ENCODE measurements around the gene POLR2E. TPM values are rescaled to one million over a fixed set of nuclear protein-coding genes. Genes with fewer than 3 reads are reported as not detected.

POLR2E gene
- total RNA-seq, 1 donor from 2014 or later, result 143 TPM

- ATAC-seq, result no peak
- no peak for DNase-seq (ENCODE audit: low spot score)
Observed at GRCh38 chr19:1051791-1052190, 43.4 kb downstream of the POLR2E start.

DNA sequence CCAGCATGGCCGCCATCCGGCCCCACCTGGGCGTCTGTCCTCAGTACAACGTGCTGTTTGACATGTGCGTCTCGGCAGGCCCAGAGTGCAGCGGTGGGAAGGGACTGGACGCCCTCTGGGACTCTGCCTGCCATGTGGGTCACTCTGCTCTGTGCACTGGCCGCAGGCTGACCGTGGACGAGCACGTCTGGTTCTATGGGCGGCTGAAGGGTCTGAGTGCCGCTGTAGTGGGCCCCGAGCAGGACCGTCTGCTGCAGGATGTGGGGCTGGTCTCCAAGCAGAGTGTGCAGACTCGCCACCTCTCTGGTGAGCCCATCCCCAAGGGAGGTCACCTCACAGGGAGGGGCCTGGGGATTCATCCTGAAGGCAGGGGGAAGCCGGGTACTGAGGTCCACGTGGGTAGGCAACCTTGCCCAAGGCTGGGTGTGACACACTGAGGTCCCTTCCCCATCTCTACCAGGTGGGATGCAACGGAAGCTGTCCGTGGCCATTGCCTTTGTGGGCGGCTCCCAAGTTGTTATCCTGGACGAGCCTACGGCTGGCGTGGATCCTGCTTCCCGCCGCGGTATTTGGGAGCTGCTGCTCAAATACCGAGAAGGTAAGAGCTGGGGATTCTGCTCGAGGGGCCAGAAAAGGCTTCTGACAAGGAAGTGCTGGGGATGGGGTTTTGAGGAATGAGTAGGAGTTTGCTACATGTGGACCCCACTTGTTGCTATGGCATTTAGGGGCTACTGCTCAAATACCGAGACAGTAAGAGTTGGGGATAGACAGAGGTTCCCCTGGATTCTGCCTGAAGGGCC is 44.0 kb downstream of the POLR2E start:
- no peak for DNase-seq (ENCODE audit: low spot score)
- no peak for ATAC-seq

GRCh38 chr19:1049800-1050199 is 45.4 kb downstream of the POLR2E start:
- DNase-seq (ENCODE audit: low spot score), result no peak
- ATAC-seq, result no peak

- no peak for DNase-seq (ENCODE audit: low spot score)
- ATAC-seq, result no peak
Observed at GRCh38 chr19:1049106-1049505, 46.1 kb downstream of the POLR2E start.

DNA sequence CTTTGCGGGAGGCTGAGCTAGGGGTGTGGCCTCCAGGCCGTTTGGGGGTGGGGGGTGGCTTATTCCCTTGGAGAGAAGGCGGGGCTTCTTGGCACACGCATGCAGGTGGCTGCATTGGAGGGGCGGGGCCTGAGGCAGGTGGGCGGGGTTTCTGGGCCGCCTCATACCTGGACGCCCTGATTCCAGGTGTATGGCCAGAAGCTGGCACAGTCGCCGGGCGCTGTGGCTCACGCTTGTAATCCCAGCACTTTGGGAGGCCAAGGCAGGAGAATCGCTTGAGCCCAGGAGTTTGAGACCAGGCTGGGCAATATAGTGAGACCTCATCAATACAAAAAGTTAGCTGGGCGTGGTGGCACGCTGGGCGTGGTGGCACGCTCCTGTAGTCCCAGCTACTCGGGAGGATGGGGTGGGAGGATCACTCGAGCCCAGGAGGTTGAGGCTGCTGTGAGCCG is 47.5 kb downstream of the POLR2E start:
- no peak for ATAC-seq

GRCh38 chr19:1046836-1047695 is 48.1 kb downstream of the POLR2E start:
- DNase-seq (ENCODE audit: low spot score), result peak; percentile 48
- no peak for ATAC-seq

More for the DNA sequence above, 47.5 kb downstream of the POLR2E start:
- DNase-seq (ENCODE audit: low spot score), result no peak

DNA sequence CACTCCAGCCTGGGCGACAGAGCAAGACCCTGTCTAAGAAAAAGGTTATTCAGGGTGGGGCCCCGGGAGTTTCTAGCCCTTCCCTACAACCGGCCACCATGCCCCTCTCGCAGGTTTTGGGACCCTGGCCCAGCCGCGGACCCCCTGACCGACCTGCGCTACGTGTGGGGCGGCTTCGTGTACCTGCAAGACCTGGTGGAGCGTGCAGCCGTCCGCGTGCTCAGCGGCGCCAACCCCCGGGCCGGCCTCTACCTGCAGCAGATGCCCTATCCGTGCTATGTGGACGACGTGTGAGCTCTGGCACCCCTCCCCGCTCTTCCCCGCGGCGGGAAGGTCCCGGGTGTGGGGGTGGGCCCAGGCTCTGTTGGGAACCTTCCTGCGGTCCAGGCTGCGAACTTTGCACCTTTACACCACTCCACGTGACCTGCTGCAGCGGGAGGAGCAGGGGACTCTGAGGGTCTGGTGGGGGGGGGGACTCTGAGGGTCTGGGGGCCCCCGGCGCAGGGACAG is 49.0 kb downstream of the POLR2E start:
- ATAC-seq (no peak), DNase-seq (ENCODE audit: low spot score) (peak; percentile 46)

GRCh38 chr19:1045247-1045603 is 50.0 kb downstream of the POLR2E start:
- no peak for DNase-seq (ENCODE audit: low spot score)
- no peak for ATAC-seq

DNA sequence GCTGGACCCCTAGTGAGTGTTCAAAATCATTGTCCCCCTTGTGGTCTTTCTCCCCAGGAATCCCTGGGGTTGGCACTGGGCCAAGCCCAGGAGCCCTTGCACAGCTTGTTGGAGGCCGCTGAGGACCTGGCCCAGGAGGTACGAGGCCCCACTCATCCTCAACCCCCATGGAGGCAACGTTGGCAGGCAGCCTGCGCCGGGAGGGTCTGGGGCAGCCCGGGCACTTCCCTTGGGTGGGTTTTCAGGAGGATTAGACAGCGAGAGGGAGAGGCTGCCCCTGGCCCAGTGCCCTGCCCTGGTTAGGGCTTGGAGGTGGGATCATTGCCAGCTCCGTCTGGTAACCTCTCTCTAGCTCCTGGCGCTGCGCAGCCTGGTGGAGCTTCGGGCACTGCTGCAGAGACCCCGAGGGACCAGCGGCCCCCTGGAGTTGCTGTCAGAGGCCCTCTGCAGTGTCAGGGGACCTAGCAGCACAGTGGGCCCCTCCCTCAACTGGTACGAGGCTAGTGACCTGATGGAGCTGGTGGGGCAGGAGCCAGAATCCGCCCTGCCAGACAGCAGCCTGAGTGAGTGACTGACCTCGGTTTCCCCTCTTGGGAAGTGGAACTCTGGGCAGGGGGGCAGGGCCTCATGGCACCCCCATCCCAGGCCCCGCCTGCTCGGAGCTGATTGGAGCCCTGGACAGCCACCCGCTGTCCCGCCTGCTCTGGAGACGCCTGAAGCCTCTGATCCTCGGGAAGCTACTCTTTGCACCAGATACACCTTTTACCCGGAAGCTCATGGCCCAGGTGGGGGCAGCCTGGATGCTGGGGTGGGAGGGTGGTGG is 52.3 kb downstream of the POLR2E start:
- DNase-seq (ENCODE audit: low spot score) (no peak), ATAC-seq (no peak)

DNA sequence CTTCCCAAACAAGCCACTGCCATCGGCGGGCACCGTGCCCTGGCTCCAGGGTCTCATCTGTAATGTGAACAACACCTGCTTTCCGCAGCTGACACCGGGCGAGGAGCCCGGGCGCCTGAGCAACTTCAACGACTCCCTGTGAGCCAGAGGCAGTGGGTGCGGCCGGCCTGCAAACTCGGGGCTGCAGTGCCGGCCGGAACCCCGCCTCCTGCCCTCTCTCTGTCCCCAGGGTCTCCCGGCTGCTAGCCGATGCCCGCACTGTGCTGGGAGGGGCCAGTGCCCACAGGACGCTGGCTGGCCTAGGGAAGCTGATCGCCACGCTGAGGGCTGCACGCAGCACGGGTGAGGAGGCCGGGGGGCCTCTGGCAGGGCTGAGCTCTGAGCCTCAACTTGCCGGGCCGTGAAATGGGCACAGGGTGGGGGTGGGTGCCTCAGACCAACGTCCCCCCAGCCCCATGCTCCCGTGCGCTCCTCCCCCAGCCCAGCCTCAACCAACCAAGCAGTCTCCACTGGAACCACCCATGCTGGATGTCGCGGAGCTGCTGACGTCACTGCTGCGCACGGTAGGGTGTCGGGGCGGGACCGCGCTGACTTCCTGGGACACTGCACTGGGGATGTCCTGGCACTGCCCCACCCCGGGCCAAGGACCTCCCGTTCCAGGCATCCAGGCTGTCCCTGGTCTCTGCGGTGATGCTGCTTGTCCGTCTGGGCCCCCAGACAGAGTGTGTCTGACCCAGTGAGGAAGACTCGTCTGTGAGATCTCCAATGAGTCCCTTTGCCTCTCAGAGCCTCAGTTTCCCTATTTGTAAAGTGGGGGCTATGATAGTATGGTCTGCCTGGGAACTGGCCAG is 53.1 kb downstream of the POLR2E start:
- ATAC-seq (no peak), DNase-seq (ENCODE audit: low spot score) (no peak)

DNA sequence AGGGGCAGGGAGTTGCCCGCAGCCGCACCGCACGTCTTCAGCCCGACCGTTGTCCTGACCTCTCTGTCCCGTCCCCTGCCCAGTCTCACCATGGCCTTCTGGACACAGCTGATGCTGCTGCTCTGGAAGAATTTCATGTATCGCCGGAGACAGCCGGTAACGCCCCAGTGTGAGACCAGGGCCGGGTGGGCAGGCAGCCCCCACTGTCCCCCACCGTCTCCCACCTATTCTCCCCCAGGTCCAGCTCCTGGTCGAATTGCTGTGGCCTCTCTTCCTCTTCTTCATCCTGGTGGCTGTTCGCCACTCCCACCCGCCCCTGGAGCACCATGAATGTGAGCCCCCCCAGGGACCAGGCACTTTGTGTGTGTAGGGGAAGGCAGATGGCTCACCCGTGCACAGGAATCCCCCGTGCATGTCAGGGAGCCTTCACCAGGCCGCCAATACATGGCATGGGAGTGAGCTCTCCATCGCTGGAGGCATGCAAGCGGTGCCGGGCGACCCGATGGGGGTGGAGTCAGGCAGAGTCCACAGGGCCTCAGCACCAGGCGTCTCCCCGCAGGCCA is 53.8 kb downstream of the POLR2E start:
- no peak for DNase-seq (ENCODE audit: low spot score)
- no peak for ATAC-seq

DNA sequence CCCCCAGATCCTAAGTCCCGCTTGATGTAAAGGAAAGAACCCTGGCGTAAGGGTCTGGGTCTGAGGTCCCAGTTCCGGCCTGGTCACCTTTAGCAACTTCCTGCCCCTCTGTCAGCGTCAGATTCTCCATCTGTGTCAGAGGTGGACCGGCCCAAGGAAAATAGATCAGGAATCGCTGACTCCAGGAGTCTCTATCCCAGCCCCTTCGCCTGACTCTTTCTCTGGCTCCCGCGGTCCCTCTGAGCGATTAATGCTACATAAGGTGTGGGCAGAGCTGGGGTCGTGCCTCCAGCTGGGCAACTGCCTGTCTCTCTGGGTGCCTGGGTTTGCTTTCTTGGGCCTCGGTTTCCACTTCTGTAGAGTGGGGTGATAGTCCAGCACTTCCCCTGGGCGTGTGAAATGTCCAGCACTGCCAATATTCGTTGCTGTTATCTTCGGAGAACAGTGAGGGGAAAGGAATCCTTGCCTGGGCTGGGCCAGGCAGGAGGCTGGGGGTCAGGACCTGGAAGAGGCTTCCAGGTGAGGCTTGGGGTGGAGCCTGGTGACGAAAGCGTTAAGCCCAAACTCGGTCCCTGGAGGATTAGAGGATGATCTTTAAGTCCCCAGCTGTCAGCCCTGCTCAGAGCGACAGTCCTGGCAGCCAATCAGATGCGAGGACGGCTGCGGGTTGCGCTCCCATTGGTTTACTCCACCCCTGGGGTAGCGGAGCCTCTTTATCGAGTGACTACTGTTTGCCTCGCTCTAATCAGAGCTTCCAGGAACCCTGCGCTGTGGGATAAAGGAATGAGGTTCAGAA is 54.5 kb downstream of the POLR2E start:
- ATAC-seq, result peak; percentile 72
- peak; percentile 92 for DNase-seq (ENCODE audit: low spot score)

DNA sequence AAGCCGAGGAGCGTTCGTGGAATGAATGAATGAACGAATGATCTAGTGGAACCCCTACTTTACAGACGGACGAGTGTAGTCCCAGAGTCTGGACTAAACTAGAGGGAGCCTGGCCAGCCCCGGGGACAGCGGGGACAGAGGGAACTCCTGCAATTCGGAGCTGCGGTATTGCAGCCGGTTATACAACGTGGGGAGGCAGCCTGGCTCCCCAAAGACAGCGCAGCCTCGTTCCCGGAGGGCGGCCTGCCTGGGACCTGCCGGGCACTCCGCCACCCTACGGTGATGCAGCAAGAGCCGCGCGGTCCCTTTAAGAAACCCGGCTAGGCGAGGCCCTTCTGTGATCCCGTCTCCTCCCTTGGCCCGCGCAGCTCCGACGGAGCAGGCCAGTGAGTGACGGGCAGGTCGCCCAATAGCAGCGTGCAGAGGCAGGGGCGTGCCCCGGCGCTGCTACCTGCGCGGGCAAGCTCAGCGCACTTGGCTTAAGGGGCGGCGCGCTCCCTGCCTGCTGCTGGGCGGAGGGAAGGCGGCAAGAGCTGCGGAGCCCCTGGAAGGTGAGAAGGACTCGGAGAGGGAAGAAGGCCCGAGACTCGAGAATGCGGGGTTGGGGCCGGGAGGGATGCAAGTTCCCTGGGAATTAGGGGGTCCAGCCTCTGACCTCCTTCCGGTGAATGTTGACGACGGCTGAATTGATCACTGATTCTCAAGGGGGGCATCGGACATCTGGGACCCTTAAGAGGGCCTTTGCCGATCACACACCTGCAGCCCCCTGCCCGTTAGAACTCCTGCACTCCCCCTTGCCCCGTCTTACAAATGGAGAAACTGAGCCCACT is 55.3 kb downstream of the POLR2E start, which contains the start of gene ABCA7:
ABCA7 (plus strand) TSS at position 462 of the 830 bp plus-strand sequence. CDS start 1,255 bp downstream, outside the sequence.
- DNase-seq (ENCODE audit: low spot score) (peak; percentile 100), ATAC-seq (peak; percentile 93)

- no peak for DNase-seq (ENCODE audit: low spot score)
- ATAC-seq, result no peak
Observed at GRCh38 chr19:1038978-1039645, 56.1 kb downstream of the POLR2E start.

DNA sequence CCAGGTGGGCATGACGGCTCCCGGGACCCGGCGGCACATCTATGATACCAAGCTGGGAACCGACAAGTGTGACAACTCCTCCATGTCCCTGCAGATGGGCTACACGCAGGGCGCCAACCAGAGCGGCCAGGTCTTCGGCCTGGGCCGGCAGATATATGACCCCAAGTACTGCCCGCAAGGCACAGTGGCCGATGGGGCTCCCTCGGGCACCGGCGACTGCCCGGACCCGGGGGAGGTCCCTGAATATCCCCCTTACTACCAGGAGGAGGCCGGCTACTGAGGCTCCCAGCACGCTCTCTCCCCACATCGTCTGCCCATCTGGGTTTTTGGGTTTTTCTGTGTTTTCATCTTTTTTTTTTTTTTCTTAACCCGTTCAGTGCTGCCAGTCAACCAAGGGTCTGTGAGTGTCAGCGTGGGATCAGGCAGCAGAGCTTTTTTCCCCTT is 57.5 kb downstream of the POLR2E start:
- DNase-seq (ENCODE audit: low spot score), result no peak
- ATAC-seq, result no peak

All from left lobe of liver (tissue), 2 donors.